ENCODE data around the gene MTX1.
A peak's percentile ranks its signal among the peaks of the same experiment; 100 is the strongest.

MTX1 gene

GRCh38 chr1:155176544-155177071 is 31.9 kb upstream of the MTX1 start:
- peak overlapping the region; percentile 94 for H3K27ac ChIP-seq
- TF ChIP-seq ZFX (IDR thresholded peaks at IDR 0.05) (no peak), CTCF (conservative IDR thresholded peaks at IDR 0.05) (peak; percentile 98)

- H3K27ac ChIP-seq = peak overlapping the region; percentile 94
These were observed 31.1 kb upstream of the MTX1 start for GRCh38 chr1:155177192-155177917.

GRCh38 chr1:155177918-155178281 is 30.6 kb upstream of the MTX1 start:
- peak overlapping the region; percentile 94 for H3K27ac ChIP-seq
- TF ChIP-seq ZFX (IDR thresholded peaks at IDR 0.05) (no peak), CTCF (conservative IDR thresholded peaks at IDR 0.05) (no peak)

More at GRCh38 chr1:155177192-155177917, 31.1 kb upstream of the MTX1 start:
- peak; percentile 92; the same call in 1 of the 2 replicates for TF ChIP-seq ZFX (IDR thresholded peaks at IDR 0.05)
- TF ChIP-seq CTCF (conservative IDR thresholded peaks at IDR 0.05) = no peak

- peak overlapping the region; percentile 94 for H3K27ac ChIP-seq
- TF ChIP-seq CTCF (conservative IDR thresholded peaks at IDR 0.05) (no peak), ZFX (IDR thresholded peaks at IDR 0.05) (no peak)
These were observed 29.9 kb upstream of the MTX1 start for GRCh38 chr1:155178441-155179111.

- peak overlapping the region; percentile 94 for H3K27ac ChIP-seq
- TF ChIP-seq CTCF (conservative IDR thresholded peaks at IDR 0.05) = no peak
- TF ChIP-seq ZFX (IDR thresholded peaks at IDR 0.05) = no peak
These were observed 29.1 kb upstream of the MTX1 start for GRCh38 chr1:155179112-155180031.

- TF ChIP-seq ZFX (IDR thresholded peaks at IDR 0.05) (no peak; the same call in 1 of the 2 replicates), CTCF (conservative IDR thresholded peaks at IDR 0.05) (no peak)
- H3K27ac ChIP-seq = no peak overlapping the region
These were observed 27.0 kb upstream of the MTX1 start for GRCh38 chr1:155181371-155182051.

All from C4-2B (cell line).